Vagina (tissue), 2 donors: ENCODE results near the gene PRKCB. TPM values are rescaled to one million over a fixed set of nuclear protein-coding genes. Genes with fewer than 3 reads are reported as not detected.

Experiments
- DNase-seq, 2 donors: peaks; one replicate each; pipeline ENCODE4 v3.0.0-alpha.2; 2017; ENCODE audit errors: extremely low spot score in 2 of 2
- H3K27ac ChIP-seq: fragments of 200-600 bp; sonication (generic); one replicate; pipeline ENCODE4 v1.5.1; 2019
- H3K27me3 ChIP-seq: fragments of 200-600 bp; sonication (generic); one replicate; pipeline ENCODE4 v1.5.1; 2019
- H3K36me3 ChIP-seq, 2 donors: fragments of 200-600 bp; sonication (generic); one replicate each; pipeline ENCODE4 v1.5.1; 2017 to 2019
- H3K4me1 ChIP-seq: fragments of 200-600 bp; sonication (generic); one replicate; pipeline ENCODE4 v1.5.1; 2019
- H3K4me3 ChIP-seq, 2 donors: fragments of 200-600 bp; sonication (generic); 1 replicate in 1 of 2; 2 replicates in 1 of 2; pipeline ENCODE4 v1.5.1; 2016 to 2019
- H3K9me3 ChIP-seq: fragments of 200-600 bp; sonication (generic); one replicate; pipeline ENCODE4 v1.5.1; 2019
- POLR2A ChIP-seq, 2 donors: fragments of 450-650 bp; IDR thresholded peaks; one replicate each; pipeline ENCODE4 v1.6.1; 2017; ENCODE audit warnings: antibody characterized with exemption in 2 of 2, mild to moderate bottlenecking in 2 of 2, moderate library complexity in 2 of 2
- POLR2AphosphoS5 ChIP-seq, 2 donors: sonication (generic); formaldehyde crosslinking; IDR thresholded peaks; one replicate each; pipeline ENCODE4 v1.9.0; 2017; ENCODE audit warnings: antibody characterized with exemption in 2 of 2, mild to moderate bottlenecking in 2 of 2, low read depth in 1 of 2; ENCODE audit not compliant: insufficient read depth in 1 of 2
- intact Hi-C: fragments of 100-400 bp; cut with DNase I; formaldehyde crosslinking; loops from one replicate; pipeline ENCODE4 v1.15.1; 2023
- total RNA-seq: library from RNA; depleted of rRNA; stranded (reverse); fragments of >200 nt; gene quantifications from one replicate; pipeline ENCODE4 v1.2.3, GENCODE V29; 2016
- TF ChIP-seq, protein P1 (sequence below), 3 experiments: fragments of 450-650 bp in 2 of 3; fragments of 200-600 bp in 1 of 3; sonication (generic) in 1 of 3; IDR thresholded peaks; one replicate each; pipeline ENCODE4 v1.5.1; 2017 to 2019; ENCODE audit warnings: antibody characterized with exemption in 3 of 3, mild to moderate bottlenecking in 2 of 3, moderate library complexity in 2 of 3

PRKCB gene
- total RNA-seq, 1 donor from 2014 or later: 9.1 TPM

GRCh38 chr16:24163935-24164334 is 328.2 kb downstream of the PRKCB start:
- intact Hi-C loops: no loop called here
- TF ChIP-seq, protein P1, sequence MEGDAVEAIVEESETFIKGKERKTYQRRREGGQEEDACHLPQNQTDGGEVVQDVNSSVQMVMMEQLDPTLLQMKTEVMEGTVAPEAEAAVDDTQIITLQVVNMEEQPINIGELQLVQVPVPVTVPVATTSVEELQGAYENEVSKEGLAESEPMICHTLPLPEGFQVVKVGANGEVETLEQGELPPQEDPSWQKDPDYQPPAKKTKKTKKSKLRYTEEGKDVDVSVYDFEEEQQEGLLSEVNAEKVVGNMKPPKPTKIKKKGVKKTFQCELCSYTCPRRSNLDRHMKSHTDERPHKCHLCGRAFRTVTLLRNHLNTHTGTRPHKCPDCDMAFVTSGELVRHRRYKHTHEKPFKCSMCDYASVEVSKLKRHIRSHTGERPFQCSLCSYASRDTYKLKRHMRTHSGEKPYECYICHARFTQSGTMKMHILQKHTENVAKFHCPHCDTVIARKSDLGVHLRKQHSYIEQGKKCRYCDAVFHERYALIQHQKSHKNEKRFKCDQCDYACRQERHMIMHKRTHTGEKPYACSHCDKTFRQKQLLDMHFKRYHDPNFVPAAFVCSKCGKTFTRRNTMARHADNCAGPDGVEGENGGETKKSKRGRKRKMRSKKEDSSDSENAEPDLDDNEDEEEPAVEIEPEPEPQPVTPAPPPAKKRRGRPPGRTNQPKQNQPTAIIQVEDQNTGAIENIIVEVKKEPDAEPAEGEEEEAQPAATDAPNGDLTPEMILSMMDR (IDR thresholded peaks at IDR 0.05): no peak
- TF ChIP-seq POLR2A (IDR thresholded peaks at IDR 0.05): no peak
- Histone ChIP-seq H3K9me3 (no peaks in the 10 kb centered on the region), H3K4me3 (no peak overlapping the region), H3K4me1 (no peaks in the 10 kb centered on the region), H3K27ac (no peak overlapping the region), H3K27me3 (no peaks in the 10 kb centered on the region), H3K36me3 (no peaks in the 10 kb centered on the region)
- no peak for DNase-seq

GRCh38 chr16:24164416-24164815 is 328.6 kb downstream of the PRKCB start:
- Histone ChIP-seq H3K9me3 (no peaks in the 10 kb centered on the region), H3K27ac (no peak overlapping the region), H3K4me3 (no peak overlapping the region), H3K36me3 (no peaks in the 10 kb centered on the region), H3K27me3 (no peaks in the 10 kb centered on the region), H3K4me1 (no peaks in the 10 kb centered on the region)
- TF ChIP-seq, protein P1 (IDR thresholded peaks at IDR 0.05): no peak
- TF ChIP-seq POLR2AphosphoS5 (IDR thresholded peaks at IDR 0.05; ENCODE audit: insufficient read depth in 1 of 2, low read depth in 1 of 2): no peak
- TF ChIP-seq POLR2A (IDR thresholded peaks at IDR 0.05): no peak
- intact Hi-C loops: no loop called here
- no peak for DNase-seq

GRCh38 chr16:24165273-24165672 is 329.5 kb downstream of the PRKCB start:
- no peaks in the 10 kb centered on the region for H3K36me3 ChIP-seq
- no peak for DNase-seq
- no peak overlapping the region for H3K4me3 ChIP-seq
- no peaks in the 10 kb centered on the region for H3K27me3 ChIP-seq
- H3K27ac ChIP-seq: no peak overlapping the region
- intact Hi-C loops: no loop called here
- TF ChIP-seq POLR2A (IDR thresholded peaks at IDR 0.05) (no peak), POLR2AphosphoS5 (IDR thresholded peaks at IDR 0.05; ENCODE audit: insufficient read depth in 1 of 2, low read depth in 1 of 2) (no peak)
- TF ChIP-seq, protein P1 (IDR thresholded peaks at IDR 0.05): no peak
- no peaks in the 10 kb centered on the region for H3K4me1 ChIP-seq
- H3K9me3 ChIP-seq: no peaks in the 10 kb centered on the region

DNA sequence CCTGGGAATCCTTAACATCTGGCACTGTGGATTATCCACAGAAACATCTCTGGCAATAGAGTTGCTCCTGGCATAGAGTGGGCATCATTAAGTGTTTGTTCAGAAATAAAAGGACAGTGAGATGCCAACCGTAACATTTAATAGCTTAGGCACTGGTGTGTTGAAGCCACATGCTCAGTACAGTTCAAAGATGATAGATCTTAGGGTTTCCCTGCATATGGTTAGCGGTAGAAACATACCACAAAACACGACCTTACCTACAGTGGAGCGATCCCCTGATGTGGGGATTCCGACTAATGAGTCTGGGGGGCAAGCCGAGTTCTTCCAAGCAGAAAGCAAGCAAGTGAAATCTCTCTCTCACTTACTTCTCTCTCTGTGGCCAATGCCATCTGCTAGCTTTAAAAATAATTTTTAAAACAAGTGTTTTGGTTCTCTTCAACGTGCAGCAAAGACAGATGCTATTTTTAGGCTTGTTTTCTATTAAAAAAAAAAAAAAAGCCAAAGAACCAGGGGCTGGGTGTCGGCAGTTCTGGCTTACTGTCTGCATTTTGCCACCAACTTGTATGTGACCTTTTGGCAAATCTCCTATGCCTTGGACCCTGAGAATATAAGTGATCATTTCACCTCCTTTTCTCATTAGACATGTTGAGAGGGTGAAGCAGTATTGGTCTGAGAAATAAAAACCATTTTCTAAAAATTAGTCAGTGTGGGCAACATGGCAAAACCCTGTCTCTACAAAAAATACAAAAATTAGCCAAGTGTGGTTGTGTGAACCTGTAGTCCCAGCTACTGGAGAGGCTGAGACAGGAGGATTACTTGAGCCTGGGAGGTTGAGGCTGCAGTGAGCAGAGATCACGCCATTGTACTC is 331.1 kb downstream of the PRKCB start:
- no peak for DNase-seq
- TF ChIP-seq, protein P1 (IDR thresholded peaks at IDR 0.05): no peak
- no peak for TF ChIP-seq POLR2A (IDR thresholded peaks at IDR 0.05)
- TF ChIP-seq POLR2AphosphoS5 (IDR thresholded peaks at IDR 0.05; ENCODE audit: insufficient read depth in 1 of 2, low read depth in 1 of 2): no peak
- intact Hi-C loops: no loop called here
- no peak overlapping the region for H3K4me3 ChIP-seq
- H3K27me3 ChIP-seq: no peaks in the 10 kb centered on the region
- no peaks in the 10 kb centered on the region for H3K36me3 ChIP-seq
- no peaks in the 10 kb centered on the region for H3K4me1 ChIP-seq
- H3K27ac ChIP-seq: no peak overlapping the region
- no peaks in the 10 kb centered on the region for H3K9me3 ChIP-seq

DNA sequence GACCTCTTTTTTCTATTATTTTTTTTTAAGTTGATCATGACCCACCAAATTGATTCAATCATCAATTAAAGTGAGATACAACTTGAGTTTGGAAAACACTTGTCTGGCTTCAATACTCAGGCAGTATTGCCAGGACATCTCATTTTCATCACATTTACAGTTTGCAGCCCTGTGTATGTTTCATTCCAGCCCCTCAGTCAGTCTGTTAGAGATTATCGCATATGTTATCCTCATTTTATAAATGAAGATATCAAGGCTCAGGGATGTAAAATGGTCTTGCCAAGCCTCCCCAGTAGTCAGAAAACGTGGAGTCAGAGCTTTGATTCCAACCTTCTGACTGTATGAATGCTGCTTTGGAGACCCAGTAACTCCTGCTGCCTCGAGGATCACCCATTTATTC is 333.1 kb downstream of the PRKCB start:
- no peaks in the 10 kb centered on the region for H3K36me3 ChIP-seq
- H3K4me1 ChIP-seq: no peaks in the 10 kb centered on the region
- H3K27me3 ChIP-seq: no peaks in the 10 kb centered on the region
- H3K4me3 ChIP-seq: no peak overlapping the region
- intact Hi-C loops: no loop called here
- no peak overlapping the region for H3K27ac ChIP-seq
- no peaks in the 10 kb centered on the region for H3K9me3 ChIP-seq
- TF ChIP-seq POLR2AphosphoS5 (IDR thresholded peaks at IDR 0.05; ENCODE audit: insufficient read depth in 1 of 2, low read depth in 1 of 2): no peak
- no peak for TF ChIP-seq POLR2A (IDR thresholded peaks at IDR 0.05)
- TF ChIP-seq, protein P1 (IDR thresholded peaks at IDR 0.05): no peak
- DNase-seq: no peak
